Measurements from ENCODE around the gene C11orf71.

- TF ChIP-seq TAF1 (conservative IDR thresholded peaks at IDR 0.05) (no peak), CTCF (IDR thresholded peaks at IDR 0.05; ENCODE audit: low read depth, low read length, missing input control) (no peak), REST (IDR thresholded peaks at IDR 0.05) (no peak), MAX (IDR thresholded peaks at IDR 0.05) (no peak), ZBTB33 (IDR thresholded peaks at IDR 0.05) (no peak), ATF3 (IDR thresholded peaks at IDR 0.05) (no peak), SP1 (IDR thresholded peaks at IDR 0.05) (no peak), RAD21 (IDR thresholded peaks at IDR 0.05) (no peak), NR2F2 (IDR thresholded peaks at IDR 0.05) (no peak)
These were observed 41.6 kb upstream of the C11orf71 start for GRCh38 chr11:114441921-114442320.
